ENCODE results near the gene YBX1. TPM values are rescaled to one million over a fixed set of nuclear protein-coding genes. Genes with fewer than 3 reads are reported as not detected.
"Not testable (repeated sequence)": the region's sequence is repeated elsewhere in the genome, so short reads cannot be mapped to it uniquely, and the experiment has no call there.

Gene YBX1
- total and polyA plus RNA-seq, 7 donors = 878 to 1,545 (median 1,131) TPM

GRCh38 chr1:42703888-42704464, 21.8 kb downstream of the YBX1 start:
- peaks cover 15 to 87% of the 10 kb centered on the region in 2 donors for H3K36me3 ChIP-seq (ENCODE audit: insufficient read depth in 1 of 2, low read depth in 1 of 2)
- no peak overlapping the region for H3K27ac ChIP-seq
- WGBS, 3 donors = 95 to 96% (median 96%) methylated on average over 7 of the region's 7 CpGs
- ATAC-seq (no peak), DNase-seq (no peak)
- H3K4me1 ChIP-seq = no peaks in the 10 kb centered on the region
- TF ChIP-seq, protein P1, sequence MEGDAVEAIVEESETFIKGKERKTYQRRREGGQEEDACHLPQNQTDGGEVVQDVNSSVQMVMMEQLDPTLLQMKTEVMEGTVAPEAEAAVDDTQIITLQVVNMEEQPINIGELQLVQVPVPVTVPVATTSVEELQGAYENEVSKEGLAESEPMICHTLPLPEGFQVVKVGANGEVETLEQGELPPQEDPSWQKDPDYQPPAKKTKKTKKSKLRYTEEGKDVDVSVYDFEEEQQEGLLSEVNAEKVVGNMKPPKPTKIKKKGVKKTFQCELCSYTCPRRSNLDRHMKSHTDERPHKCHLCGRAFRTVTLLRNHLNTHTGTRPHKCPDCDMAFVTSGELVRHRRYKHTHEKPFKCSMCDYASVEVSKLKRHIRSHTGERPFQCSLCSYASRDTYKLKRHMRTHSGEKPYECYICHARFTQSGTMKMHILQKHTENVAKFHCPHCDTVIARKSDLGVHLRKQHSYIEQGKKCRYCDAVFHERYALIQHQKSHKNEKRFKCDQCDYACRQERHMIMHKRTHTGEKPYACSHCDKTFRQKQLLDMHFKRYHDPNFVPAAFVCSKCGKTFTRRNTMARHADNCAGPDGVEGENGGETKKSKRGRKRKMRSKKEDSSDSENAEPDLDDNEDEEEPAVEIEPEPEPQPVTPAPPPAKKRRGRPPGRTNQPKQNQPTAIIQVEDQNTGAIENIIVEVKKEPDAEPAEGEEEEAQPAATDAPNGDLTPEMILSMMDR (IDR thresholded peaks at IDR 0.05) = no peak
- no peaks in the 10 kb centered on the region for H3K27me3 ChIP-seq (ENCODE audit: insufficient read depth in 3 of 3, low read length in 2 of 3)
- intact Hi-C loops (cut with DNase I) = no loop called here
- H3K4me3 ChIP-seq = no peak overlapping the region
- H3K9me3 ChIP-seq = no peaks in the 10 kb centered on the region

- peaks cover 18% of the 10 kb centered on the region for H3K9me3 ChIP-seq
- H3K36me3 ChIP-seq (ENCODE audit: insufficient read depth in 1 of 2, low read depth in 1 of 2) = peaks cover 6 to 19% of the 10 kb centered on the region in 2 donors
- ATAC-seq; H3K4me3 ChIP-seq; intact Hi-C loops (cut with DNase I); DNase-seq; H3K27me3 ChIP-seq (ENCODE audit: insufficient read depth in 3 of 3, low read length in 2 of 3); H3K4me1 ChIP-seq; H3K27ac ChIP-seq: not testable (repeated sequence)
- 98 to 100% (median 100%) methylated on average over 3 of the region's 3 CpGs for WGBS, 3 donors
These were observed 30.6 kb downstream of the YBX1 start for GRCh38 chr1:42712808-42713207.

DNA sequence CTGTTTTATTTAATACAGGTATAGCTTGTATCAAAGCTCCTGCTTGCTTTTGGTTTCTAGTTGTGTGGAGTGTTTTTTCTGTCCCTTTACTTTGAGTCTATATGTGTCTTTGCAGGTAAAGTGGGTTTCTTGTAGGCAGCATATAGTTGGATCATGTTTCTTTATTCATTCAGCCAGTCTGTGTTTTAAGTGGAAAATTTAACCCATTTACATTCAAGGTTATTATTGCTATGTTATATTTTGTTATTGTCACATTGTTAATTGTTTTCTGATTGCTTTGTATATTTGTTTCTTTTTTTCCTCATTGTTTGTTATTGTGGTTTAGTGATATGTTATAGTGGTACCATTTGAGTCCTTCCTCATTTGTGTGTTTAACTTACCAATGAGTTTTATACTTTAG, 31.1 kb downstream of the YBX1 start:
- ATAC-seq (no peak), DNase-seq (no peak)
- intact Hi-C loops (cut with DNase I) = no loop called here
- Histone ChIP-seq H3K4me1 (no peaks in the 10 kb centered on the region), H3K9me3 (peaks cover 18% of the 10 kb centered on the region), H3K27me3 (ENCODE audit: insufficient read depth in 3 of 3, low read length in 2 of 3) (no peaks in the 10 kb centered on the region), H3K36me3 (ENCODE audit: insufficient read depth in 1 of 2, low read depth in 1 of 2) (peaks cover 6 to 19% of the 10 kb centered on the region in 2 donors), H3K4me3 (no peak overlapping the region), H3K27ac (no peak overlapping the region)
- TF ChIP-seq, protein P1 (IDR thresholded peaks at IDR 0.05) = no peak

DNA sequence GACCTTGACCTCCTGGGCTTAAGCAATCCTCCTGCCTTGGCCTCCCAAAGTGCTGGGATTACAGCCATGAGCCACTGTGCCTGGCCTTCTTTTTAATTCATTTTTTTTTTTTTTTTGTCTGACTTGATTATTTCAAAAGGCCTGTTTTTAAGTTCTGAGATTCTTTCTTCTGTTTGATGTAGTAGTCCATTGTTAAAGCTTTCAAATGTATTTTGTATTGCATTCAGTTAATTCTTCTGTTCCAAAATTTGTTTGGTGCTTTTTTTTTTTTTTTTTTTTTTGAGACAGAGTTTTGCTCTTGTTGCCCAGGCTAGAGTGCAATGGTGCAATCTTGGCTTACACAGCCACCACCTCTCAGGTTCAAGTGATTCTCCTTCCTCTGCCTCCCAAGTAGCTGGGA, 32.2 kb downstream of the YBX1 start:
- DNase-seq; ATAC-seq; H3K27ac ChIP-seq; H3K4me3 ChIP-seq; H3K4me1 ChIP-seq; intact Hi-C loops (cut with DNase I); H3K27me3 ChIP-seq (ENCODE audit: insufficient read depth in 3 of 3, low read length in 2 of 3): not testable (repeated sequence)
- Histone ChIP-seq H3K9me3 (peaks cover 18% of the 10 kb centered on the region), H3K36me3 (ENCODE audit: insufficient read depth in 1 of 2, low read depth in 1 of 2) (peaks cover 6 to 19% of the 10 kb centered on the region in 2 donors)

DNA sequence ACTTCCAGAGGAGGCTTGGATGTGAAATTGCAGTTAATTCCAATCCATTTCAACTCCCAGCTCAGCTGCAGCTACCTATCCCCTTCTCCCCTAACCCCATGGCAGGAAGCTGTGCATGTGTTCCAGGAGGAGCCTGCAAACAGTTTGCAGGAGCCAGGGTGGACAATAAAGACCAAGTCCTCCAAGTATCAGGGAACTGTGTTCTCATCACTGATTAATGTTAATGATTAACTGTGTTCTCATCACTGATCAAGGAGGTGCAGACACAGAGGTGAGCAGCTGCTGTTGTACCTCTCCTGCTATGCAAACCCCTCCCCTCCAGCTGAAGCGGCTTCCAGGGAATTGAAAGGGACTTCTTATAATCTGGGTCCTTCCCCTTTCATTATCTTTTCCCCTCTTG, 38.6 kb downstream of the YBX1 start:
- TF ChIP-seq, protein P1 (IDR thresholded peaks at IDR 0.05) = no peak
- Histone ChIP-seq H3K27ac (no peak overlapping the region), H3K36me3 (ENCODE audit: insufficient read depth in 1 of 2, low read depth in 1 of 2) (peaks cover 0 to 3% of the 10 kb centered on the region in 2 donors), H3K27me3 (ENCODE audit: insufficient read depth in 3 of 3, low read length in 2 of 3) (no peaks in the 10 kb centered on the region), H3K4me1 (no peaks in the 10 kb centered on the region), H3K4me3 (no peak overlapping the region), H3K9me3 (no peaks in the 10 kb centered on the region)
- WGBS, 3 donors = 95 to 100% (median 97%) methylated on average over 1 of the region's 1 CpG
- intact Hi-C loops (cut with DNase I) = no loop called here
- DNase-seq = no peak
- no peak for ATAC-seq

GRCh38 chr1:42721926-42722325, 39.7 kb downstream of the YBX1 start:
- H3K9me3 ChIP-seq = no peaks in the 10 kb centered on the region
- intact Hi-C loops (cut with DNase I) = no loop called here
- TF ChIP-seq, protein P1 (IDR thresholded peaks at IDR 0.05) = no peak
- ATAC-seq = no peak
- 94 to 98% (median 97%) methylated on average over 3 of the region's 3 CpGs for WGBS, 3 donors
- H3K4me3 ChIP-seq = no peak overlapping the region
- no peaks in the 10 kb centered on the region for H3K4me1 ChIP-seq
- no peak overlapping the region for H3K27ac ChIP-seq
- DNase-seq = no peak
- no peaks in the 10 kb centered on the region for H3K27me3 ChIP-seq (ENCODE audit: insufficient read depth in 3 of 3, low read length in 2 of 3)
- peaks cover 0 to 3% of the 10 kb centered on the region in 2 donors for H3K36me3 ChIP-seq (ENCODE audit: insufficient read depth in 1 of 2, low read depth in 1 of 2)

DNA sequence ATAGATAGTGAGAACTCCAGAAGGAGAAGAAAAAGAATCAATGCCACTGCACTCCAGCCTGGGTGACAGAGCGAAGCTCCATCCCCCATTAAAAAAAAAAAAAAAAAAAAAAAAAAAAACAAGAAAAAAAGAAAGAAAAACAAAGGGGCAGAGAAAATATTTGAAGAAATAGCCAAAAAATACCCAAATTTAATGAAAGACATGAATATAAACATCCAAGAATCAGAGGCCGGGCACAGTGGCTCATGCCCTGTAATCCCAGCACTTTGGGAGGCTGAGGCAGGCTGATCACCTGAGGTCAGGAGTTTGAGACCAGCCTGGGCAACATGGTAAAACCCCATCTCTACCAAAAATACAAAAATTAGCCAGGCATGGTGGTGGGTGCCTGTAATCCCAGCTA, 40.2 kb downstream of the YBX1 start:
- DNase-seq; intact Hi-C loops (cut with DNase I); ATAC-seq: not testable (repeated sequence)

More for the DNA sequence above, 40.2 kb downstream of the YBX1 start:
- H3K36me3 ChIP-seq (ENCODE audit: insufficient read depth in 1 of 2, low read depth in 1 of 2); H3K27ac ChIP-seq; H3K4me1 ChIP-seq; H3K4me3 ChIP-seq; H3K9me3 ChIP-seq; H3K27me3 ChIP-seq (ENCODE audit: insufficient read depth in 3 of 3, low read length in 2 of 3): not testable (repeated sequence)
- 97 to 100% (median 100%) methylated on average over 2 of the region's 2 CpGs for WGBS, 3 donors

Data from psoas muscle (tissue), 8 donors.